Fibroblast of mammary gland (primary cell): ENCODE data around the gene FAM171A2.

Source experiments
- DNase-seq: peaks from one replicate; pipeline ENCODE4 v3.0.0-alpha.2; 2010; ENCODE audit warnings: low read depth
- H3K4me3 ChIP-seq: 2 replicates; pipeline ENCODE4 v1.5.1; 2011; ENCODE audit warnings: low read depth, mild to moderate bottlenecking, low read length, moderate library complexity; ENCODE audit not compliant: control insufficient read depth
- TF ChIP-seq, protein P1 (sequence below): conservative IDR thresholded peaks from 2 replicates; pipeline ENCODE4 v1.5.1; 2011; ENCODE audit warnings: low read depth, low read length, inconsistent platforms; ENCODE audit not compliant: control insufficient read depth, insufficient read depth

Gene FAM171A2

DNA sequence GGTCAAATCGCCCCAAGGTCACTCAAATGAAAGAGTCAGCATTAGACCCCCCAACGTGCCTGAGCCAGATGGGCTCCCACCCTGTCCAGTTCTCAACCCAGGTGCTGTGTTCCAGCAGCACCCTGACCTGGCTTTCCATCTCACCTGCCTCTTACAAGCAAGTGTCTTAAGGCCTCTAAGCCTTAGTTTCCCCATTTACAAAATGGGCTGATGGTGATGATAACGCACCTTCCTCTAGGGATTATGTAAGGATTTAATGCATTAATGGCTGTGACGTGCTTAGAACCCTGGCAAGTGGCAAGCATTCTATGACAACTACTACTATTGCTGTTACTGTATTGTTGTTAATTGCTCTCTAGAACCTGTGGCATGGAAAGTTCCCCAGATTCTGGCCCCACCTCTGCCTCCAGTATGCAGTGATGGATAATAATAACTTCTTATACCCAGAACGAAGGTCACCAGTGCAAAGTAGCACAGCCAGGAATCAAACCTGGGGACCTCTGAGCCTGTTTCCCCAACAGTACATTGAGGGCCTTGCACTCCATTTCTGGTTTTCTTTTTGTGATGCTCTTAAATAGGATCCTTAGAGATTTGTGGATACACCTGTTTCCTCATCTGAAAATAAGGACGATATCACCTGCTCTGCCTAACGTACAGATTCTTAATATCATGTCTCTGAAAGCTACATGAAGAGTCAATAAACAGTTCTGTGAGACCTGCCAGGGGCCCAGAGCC is 35.8 kb downstream of the FAM171A2 start:
- TF ChIP-seq, protein P1, sequence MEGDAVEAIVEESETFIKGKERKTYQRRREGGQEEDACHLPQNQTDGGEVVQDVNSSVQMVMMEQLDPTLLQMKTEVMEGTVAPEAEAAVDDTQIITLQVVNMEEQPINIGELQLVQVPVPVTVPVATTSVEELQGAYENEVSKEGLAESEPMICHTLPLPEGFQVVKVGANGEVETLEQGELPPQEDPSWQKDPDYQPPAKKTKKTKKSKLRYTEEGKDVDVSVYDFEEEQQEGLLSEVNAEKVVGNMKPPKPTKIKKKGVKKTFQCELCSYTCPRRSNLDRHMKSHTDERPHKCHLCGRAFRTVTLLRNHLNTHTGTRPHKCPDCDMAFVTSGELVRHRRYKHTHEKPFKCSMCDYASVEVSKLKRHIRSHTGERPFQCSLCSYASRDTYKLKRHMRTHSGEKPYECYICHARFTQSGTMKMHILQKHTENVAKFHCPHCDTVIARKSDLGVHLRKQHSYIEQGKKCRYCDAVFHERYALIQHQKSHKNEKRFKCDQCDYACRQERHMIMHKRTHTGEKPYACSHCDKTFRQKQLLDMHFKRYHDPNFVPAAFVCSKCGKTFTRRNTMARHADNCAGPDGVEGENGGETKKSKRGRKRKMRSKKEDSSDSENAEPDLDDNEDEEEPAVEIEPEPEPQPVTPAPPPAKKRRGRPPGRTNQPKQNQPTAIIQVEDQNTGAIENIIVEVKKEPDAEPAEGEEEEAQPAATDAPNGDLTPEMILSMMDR, result no peak
- DNase-seq, result no peak
- H3K4me3 ChIP-seq, result no peak overlapping the region

DNA sequence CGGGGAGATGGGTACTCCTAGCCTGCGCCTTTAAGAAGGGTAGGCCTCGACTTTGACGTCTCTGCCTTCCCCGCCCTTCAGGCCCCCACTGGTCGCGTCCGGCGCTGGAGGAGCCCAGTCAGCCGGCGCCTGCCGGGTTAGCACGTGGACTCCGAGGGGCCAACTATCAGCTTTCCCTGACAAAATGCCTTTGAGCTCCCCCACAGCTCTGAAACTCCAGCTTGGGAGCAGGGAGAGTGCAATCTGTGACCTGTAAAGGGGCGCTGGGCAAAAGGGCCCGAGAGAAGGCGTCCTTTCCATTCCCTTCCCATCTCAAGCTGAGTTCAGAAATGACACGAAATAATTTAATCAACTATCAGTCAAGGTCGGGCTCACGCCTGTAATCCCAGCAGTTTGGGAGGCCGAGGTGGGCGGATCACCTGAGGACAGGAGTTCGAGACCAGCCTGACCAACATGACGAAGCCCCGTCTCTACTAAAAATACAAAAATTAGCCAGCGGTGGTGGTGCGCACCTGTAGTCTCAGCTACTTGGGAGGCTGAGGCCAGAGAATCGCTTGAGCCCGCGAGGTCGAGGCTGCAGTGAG is 36.7 kb downstream of the FAM171A2 start:
- TF ChIP-seq, protein P1, result no peak
- DNase-seq, result peak; percentile 96
- peak overlapping the region; percentile 6 for H3K4me3 ChIP-seq

GRCh38 chr17:44324571-44325275 is 38.9 kb downstream of the FAM171A2 start, which contains the start of gene SLC25A39:
Gene SLC25A39 (minus strand): TSS chr17:44324823. CDS start chr17:44323562, 1,261 bp downstream.
- TF ChIP-seq, protein P1, result no peak
- H3K4me3 ChIP-seq, result peak within 1 kb of the TSS; percentile 68
- DNase-seq, result peak; percentile 90

DNA sequence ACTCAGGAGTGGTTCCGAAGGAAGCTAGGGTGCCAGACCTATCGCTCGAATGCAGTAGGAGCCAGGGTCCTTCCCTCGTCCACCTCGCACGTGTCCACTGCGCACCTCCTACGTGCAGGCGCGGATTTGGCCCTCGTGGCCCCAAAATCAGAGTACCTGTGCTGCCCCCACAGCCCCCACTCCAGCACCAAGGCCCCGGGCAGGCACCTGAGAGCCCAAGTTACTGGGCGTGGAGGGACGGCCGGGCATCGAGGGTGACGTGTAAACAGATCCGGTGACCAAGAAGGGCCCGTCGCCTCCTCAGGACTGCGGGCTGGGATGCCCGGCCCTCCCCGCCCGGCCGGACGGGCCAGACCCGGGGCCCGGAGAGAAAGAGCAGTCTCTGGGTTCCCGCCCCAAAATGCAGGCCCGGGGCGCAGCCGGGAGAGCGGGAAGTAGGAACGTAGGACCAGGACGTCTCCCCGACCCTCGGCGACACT is 39.5 kb downstream of the FAM171A2 start:
- TF ChIP-seq, protein P1, result no peak
- H3K4me3 ChIP-seq, result peak overlapping the region; percentile 68
- no peak for DNase-seq

- no peak for DNase-seq
- TF ChIP-seq, protein P1, result no peak
- peak overlapping the region; percentile 68 for H3K4me3 ChIP-seq
Measured at GRCh38 chr17:44323359-44324091, 40.1 kb downstream of the FAM171A2 start.

DNA sequence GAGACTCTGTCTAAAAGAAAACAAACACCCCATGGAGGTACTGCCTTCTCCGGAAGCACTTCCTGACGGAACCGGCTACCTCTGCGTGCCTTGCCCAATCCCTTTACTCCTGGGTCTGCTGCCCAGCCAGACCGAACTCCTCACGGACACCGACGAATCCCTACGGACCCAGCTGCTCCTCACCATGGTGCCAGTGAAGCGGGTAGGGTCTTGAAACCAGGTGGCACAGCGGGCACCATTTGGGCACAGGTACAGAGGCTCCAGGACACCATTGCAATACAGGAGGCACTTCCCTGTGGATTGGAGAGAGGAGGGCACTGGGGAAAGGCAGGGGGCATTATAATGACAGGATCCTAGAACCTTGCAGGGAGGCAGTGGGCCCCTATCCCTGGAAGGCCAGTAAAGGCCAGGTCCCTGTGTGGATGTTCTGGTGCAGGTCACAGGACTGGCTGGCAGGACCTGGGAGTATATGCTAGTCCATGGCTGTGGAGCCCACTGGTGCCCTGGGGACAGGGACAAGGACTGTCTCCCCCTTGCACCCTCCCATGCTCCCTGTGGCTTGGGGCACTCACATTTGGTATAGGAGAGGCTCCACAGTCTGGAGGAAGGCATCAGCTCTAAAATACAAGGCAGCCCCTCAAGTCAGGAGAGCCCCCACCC is 41.3 kb downstream of the FAM171A2 start:
- H3K4me3 ChIP-seq, result no peak overlapping the region
- TF ChIP-seq, protein P1, result no peak
- DNase-seq, result no peak
